ENCODE results near the gene CDK14.

GRCh38 chr7:90933041-90933440 is 336.9 kb downstream of the CDK14 start:
- TF ChIP-seq CTCF (IDR thresholded peaks at IDR 0.05; ENCODE audit: low read length) = no peak
- TF ChIP-seq EZH2 (IDR thresholded peaks at IDR 0.05; ENCODE audit: borderline replicate concordance, low read length) = no peak
